Measurements from ENCODE around the gene BTC.
"Not testable (repeated sequence)": the region's sequence is repeated elsewhere in the genome, so short reads cannot be mapped to it uniquely, and the experiment has no call there.

Gene BTC

GRCh38 chr4:74757136-74757535 lies 37.2 kb downstream of the BTC start:
- DNase-seq: no peak

GRCh38 chr4:74755486-74755885 lies 38.8 kb downstream of the BTC start:
- no peak for DNase-seq

GRCh38 chr4:74754218-74754617 lies 40.1 kb downstream of the BTC start:
- no peak for DNase-seq

DNA sequence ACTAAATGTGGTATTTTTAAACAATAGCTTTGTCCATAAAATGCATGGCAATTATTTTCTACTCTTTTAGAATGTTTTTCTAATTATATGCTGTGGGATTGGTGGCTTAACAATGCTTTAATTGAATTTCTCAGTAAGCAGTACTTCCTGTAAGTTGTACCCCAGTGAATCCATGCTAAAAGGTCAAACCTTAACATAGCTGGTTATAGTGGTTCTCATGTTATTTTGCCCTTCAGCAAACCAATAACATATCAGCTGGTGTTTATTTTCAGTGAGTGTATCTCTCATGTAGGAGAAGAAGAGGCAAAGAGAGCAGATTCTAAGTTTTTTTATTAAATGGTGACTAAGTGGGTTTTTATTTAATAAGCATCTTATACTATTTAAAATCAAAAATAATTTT lies 41.5 kb downstream of the BTC start:
- DNase-seq: no peak

DNA sequence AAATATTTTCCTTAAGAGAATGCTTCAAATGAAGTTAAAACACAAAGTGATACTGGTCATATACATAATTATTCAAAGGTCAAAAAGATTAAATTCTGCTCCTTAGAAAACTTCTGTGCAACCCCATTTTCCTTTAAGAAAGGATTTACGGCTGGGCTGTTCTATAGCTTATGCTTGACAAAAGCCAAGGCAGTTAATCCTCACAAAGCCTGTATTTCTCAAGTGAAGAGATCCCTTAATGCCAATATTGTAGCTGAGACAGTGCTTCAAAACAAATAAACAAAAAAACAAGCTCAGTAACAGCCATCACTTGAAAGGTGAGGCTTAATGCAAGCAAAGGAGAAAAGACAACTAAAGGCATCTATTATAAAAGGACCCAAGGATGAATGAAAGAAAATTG lies 42.5 kb downstream of the BTC start:
- DNase-seq: no peak

GRCh38 chr4:74751247-74751646 lies 43.1 kb downstream of the BTC start:
- DNase-seq: no peak

DNA sequence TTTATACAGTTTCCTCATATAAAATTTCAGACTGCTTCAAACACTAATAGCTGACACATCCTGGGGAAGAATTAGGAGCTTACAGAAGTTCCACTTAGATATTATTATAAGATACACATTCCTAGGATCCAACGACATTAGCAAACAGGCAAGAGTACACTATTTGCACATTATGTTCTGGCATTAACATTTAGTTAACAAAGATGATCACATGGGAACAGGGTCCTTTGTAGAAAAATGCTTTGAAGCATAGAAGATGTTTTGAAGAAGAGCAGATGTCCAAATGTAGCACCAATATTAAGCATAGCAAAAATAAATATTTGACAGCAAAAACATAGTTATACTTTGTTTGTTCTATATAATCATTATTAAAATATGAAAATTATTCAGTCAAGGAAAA lies 52.1 kb downstream of the BTC start:
- DNase-seq: no peak

DNA sequence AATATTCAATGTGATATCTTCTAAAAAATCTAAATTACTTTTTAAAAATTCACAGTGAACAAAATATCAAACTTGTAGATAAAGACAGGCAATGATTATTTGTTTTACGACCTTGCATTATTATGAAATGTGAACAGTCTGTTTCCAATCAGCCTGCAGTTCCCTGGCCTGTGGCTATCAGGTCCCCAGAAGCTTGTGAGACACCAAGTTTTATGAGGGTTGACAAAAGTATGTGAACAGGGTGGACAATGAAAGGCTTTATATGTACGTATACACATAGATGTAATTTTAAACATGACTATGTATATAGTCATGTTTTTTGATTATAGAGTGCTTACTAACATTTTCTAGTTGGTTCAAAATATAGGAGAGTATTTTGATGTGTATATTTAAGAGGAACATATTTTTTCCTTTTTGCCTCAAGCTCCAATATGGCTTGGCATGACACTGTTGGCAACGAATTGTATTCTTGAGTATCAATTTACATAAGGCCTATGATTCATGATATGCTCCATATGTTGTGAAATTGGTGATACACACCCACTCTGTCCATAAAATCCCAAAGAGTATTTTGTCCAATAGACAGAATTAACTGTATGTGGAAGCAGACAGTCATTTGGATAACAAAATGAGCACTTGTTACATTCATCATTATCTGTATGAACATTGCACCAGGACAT lies 55.7 kb downstream of the BTC start:
- no peak for DNase-seq

DNA sequence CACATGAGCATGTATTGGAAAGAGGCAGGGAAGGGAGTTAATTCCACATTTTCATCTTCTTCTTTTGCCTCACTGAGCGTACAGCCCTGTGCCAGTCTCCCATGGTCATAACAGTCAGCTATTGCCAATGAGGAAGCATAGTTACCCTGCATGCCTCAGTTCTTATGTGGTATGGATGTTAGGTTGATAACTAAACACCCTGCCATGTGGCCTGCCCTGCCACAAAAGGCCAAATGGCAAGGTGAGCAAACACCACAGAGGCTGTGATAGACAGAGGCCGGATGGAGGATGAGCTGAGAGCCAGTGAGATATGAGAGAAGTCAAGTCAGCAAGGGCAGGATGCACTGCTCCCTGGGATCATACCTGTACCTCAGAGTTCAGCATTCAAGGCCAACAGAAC lies 59.3 kb downstream of the BTC start:
- DNase-seq: no peak

DNA sequence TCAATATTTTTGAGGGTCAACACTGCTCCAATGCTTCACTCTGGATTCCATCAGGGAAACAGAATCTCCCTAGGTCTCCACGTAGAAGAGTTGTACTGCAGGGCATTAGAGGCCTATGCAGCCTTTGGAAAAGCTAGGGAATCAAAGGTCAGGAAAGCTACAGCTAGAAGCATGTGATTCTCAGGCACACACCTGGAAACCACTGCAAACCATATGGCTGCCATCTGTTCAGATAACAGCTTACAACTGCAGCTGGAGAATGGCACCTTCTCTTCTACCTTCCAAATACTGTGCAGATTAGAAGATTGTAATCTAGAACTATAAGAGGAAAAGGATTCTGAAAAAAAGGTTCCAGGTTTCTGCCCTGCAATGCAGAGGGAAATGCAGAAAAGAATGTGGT lies 60.6 kb downstream of the BTC start:
- DNase-seq: no peak

DNA sequence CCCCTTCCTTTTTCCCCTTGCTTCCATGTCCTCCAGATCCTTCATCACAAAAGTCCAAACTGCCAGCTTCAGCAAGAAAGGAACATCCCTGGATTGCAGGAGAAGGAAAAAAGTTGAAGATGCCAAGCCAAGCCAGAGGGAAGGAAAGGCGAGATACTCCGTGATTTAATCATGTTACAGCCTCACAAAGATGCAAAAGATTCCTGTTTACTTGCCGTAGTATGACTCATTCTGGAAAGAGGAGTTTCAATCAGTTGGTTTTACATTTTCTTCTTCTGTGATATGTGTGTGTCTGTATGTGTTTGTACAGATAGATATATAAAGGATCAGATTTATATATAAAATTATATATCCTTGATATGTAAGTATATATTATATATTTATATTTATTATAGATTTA lies 69.3 kb downstream of the BTC start:
- DNase-seq: no peak

GRCh38 chr4:74716436-74716765 lies 77.9 kb downstream of the BTC start:
- DNase-seq: no peak

- no peak for DNase-seq
Measured at GRCh38 chr4:74715706-74716435, 78.5 kb downstream of the BTC start.

DNA sequence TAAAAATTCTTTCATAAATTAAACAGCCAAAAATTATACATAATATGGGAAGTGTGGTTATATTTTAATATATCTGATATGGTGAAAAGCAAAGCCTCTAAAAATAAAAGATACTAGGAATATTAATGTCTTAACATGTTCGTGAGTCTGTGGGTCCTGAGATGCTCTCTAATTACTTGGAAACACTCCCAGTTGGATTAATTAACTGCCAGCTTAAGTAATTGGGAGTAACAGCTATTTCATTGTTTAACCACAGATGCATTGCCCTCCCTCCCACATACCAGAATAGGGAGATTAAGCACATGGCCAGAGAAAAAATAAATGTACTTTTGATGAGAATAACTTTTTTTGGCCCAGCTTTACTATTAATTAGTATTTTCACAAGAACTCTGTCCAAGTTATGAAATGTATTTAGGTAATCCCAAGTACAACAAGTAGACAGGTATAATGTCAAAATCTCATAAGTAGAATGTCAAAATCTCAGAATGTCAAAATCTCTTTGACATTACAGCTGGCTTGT lies 79.7 kb downstream of the BTC start:
- no peak for DNase-seq

GRCh38 chr4:74708135-74708534 lies 86.2 kb downstream of the BTC start:
- not testable (repeated sequence) for DNase-seq
